Measurements from ENCODE around the gene MAST4. TPM values are rescaled to one million over a fixed set of nuclear protein-coding genes. Genes with fewer than 3 reads are reported as not detected.

MAST4 gene
- total RNA-seq, 2 donors from 2014 or later, result 11.0 to 11.5 TPM

DNA sequence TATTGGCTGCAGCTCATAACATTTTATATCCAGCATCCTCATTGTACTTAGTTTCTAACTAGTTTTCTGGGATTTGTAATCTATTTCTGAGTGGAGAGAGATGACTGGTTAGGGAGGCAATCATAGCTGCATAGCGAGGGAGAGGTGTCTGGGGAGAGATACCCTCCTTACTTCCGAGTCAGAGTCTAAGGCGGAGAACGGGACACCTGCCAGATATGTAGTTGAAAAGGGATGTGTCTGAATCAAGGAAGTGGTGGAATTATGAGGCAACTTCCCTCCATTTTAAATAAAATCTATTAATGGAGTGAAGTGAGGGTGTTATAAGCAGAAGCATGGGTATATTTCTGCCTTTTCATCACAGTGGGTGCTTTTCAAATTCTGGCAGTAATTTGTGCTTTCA, 126.5 kb downstream of the MAST4 start:
- 92 to 100% methylated on average over 1 to 4 of the region's 4 CpGs for WGBS, 2 experiments (ENCODE audit: insufficient coverage in 1 of 2, insufficient read length in 1 of 2)
- peaks cover 5% of the 10 kb centered on the region for H3K4me1 Mint-ChIP-seq
- H3K36me3 Mint-ChIP-seq (ENCODE audit: low read depth), result no peaks in the 10 kb centered on the region

DNA sequence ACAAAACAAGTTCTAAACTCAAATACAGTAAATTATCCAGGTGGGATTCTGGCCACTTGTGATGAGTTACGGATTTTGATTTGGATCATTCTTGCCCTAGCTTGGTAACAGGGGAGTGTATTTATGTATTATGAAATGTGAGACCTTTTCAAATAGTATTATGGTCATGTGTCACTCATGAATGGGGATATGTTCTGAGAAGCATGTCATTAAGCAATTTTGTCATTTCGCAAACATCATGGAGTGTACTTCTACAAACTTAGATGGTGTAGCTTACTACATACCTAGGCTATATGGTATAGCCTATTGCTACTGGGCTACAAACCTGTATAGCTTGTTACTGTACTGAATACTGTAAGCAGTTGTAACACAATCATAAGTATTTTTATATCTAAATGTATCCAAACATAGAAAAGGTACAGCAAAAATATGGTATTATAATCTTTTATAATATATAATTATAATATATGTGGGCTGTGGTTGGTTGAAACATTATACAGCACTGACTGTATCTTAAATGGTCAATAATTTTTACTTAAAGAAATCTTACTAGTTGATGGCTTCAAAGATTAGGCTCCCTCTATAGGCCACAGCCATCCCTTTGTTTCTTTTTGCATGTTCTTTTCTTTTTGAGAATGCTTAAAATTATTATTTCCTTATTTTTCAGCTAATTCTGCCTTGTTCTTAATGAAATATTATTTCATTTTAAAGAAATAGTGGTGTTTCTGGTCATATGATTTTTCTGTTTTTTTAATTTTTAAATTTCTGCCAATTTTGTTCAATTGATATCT, 128.4 kb downstream of the MAST4 start:
- DNase-seq, result no peak
- H3K4me3 Mint-ChIP-seq, result no peak overlapping the region
- Histone ChIP-seq H3K4me3 (ENCODE audit: low read length) (no peak overlapping the region), H3K27me3 (ENCODE audit: control insufficient read depth, insufficient read depth, low read length, poor library complexity, severe bottlenecking) (no peaks in the 10 kb centered on the region), H3K27ac (ENCODE audit: low read depth, low read length) (no peak overlapping the region), H3K9me3 (ENCODE audit: control insufficient read depth, low read length) (no peaks in the 10 kb centered on the region), H3K9ac (ENCODE audit: extremely low read depth, low read length, poor library complexity, severe bottlenecking) (no peak overlapping the region), H3K36me3 (ENCODE audit: control insufficient read depth, insufficient read depth, low read length) (no peaks in the 10 kb centered on the region), H3K4me1 (ENCODE audit: control insufficient read depth, insufficient read depth, low read length) (no peaks in the 10 kb centered on the region)
- H3K36me3 Mint-ChIP-seq (ENCODE audit: low read depth), result no peaks in the 10 kb centered on the region
- TF ChIP-seq, protein P1, sequence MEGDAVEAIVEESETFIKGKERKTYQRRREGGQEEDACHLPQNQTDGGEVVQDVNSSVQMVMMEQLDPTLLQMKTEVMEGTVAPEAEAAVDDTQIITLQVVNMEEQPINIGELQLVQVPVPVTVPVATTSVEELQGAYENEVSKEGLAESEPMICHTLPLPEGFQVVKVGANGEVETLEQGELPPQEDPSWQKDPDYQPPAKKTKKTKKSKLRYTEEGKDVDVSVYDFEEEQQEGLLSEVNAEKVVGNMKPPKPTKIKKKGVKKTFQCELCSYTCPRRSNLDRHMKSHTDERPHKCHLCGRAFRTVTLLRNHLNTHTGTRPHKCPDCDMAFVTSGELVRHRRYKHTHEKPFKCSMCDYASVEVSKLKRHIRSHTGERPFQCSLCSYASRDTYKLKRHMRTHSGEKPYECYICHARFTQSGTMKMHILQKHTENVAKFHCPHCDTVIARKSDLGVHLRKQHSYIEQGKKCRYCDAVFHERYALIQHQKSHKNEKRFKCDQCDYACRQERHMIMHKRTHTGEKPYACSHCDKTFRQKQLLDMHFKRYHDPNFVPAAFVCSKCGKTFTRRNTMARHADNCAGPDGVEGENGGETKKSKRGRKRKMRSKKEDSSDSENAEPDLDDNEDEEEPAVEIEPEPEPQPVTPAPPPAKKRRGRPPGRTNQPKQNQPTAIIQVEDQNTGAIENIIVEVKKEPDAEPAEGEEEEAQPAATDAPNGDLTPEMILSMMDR (conservative IDR thresholded peaks at IDR 0.05), result peak; percentile 68
- H3K9me3 Mint-ChIP-seq, result no peaks in the 10 kb centered on the region
- peaks cover 5% of the 10 kb centered on the region for H3K4me1 Mint-ChIP-seq
- WGBS, 2 experiments (ENCODE audit: insufficient coverage in 1 of 2, insufficient read length in 1 of 2), result 93% methylated on average over 2 of the region's 2 CpGs
- H3K27ac Mint-ChIP-seq, result no peak overlapping the region
- H3K27me3 Mint-ChIP-seq (ENCODE audit: insufficient read depth), result no peaks in the 10 kb centered on the region

More for the DNA sequence above, 126.5 kb downstream of the MAST4 start:
- Histone ChIP-seq H3K36me3 (ENCODE audit: control insufficient read depth, insufficient read depth, low read length) (no peaks in the 10 kb centered on the region), H3K9me3 (ENCODE audit: control insufficient read depth, low read length) (no peaks in the 10 kb centered on the region), H3K27ac (ENCODE audit: low read depth, low read length) (no peak overlapping the region), H3K9ac (ENCODE audit: extremely low read depth, low read length, poor library complexity, severe bottlenecking) (no peak overlapping the region), H3K4me3 (ENCODE audit: low read length) (no peak overlapping the region), H3K27me3 (ENCODE audit: control insufficient read depth, insufficient read depth, low read length, poor library complexity, severe bottlenecking) (no peaks in the 10 kb centered on the region), H3K4me1 (ENCODE audit: control insufficient read depth, insufficient read depth, low read length) (no peaks in the 10 kb centered on the region)
- Mint-ChIP-seq H3K27me3 (ENCODE audit: insufficient read depth) (no peaks in the 10 kb centered on the region), H3K9me3 (no peaks in the 10 kb centered on the region), H3K4me3 (no peak overlapping the region), H3K27ac (no peak overlapping the region)
- TF ChIP-seq, protein P1 (conservative IDR thresholded peaks at IDR 0.05), result no peak
- DNase-seq, result no peak

DNA sequence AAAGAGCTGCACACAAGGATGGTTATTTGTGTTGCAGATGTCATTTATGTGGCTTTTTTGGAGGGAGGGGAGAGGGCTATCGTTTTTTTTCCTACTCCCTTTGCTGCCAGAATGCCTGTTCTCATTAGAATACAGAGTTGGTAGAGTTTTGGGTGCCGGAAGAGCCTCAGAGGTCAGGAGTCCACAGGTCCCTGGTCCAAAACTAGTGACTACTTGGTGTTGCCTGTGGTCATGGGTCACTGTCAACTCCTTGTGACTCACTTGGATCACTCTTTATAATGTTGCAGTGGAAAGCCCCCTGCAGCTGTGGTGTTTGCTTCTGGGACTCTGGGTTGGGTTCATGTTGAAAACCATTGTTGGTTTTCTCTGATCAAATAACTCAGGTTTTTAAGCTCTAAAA, 131.4 kb downstream of the MAST4 start:
- TF ChIP-seq, protein P1 (conservative IDR thresholded peaks at IDR 0.05), result no peak
- Histone ChIP-seq H3K9ac (ENCODE audit: extremely low read depth, low read length, poor library complexity, severe bottlenecking) (no peak overlapping the region), H3K4me1 (ENCODE audit: control insufficient read depth, insufficient read depth, low read length) (no peaks in the 10 kb centered on the region), H3K9me3 (ENCODE audit: control insufficient read depth, low read length) (no peaks in the 10 kb centered on the region), H3K27ac (ENCODE audit: low read depth, low read length) (no peak overlapping the region), H3K36me3 (ENCODE audit: control insufficient read depth, insufficient read depth, low read length) (no peaks in the 10 kb centered on the region), H3K27me3 (ENCODE audit: control insufficient read depth, insufficient read depth, low read length, poor library complexity, severe bottlenecking) (no peaks in the 10 kb centered on the region), H3K4me3 (ENCODE audit: low read length) (no peak overlapping the region)
- no peak overlapping the region for H3K27ac Mint-ChIP-seq
- no peaks in the 10 kb centered on the region for H3K9me3 Mint-ChIP-seq
- 90% methylated on average over 2 of the region's 2 CpGs; no CpG with 5 or more reads in 1 of the 2 experiments for WGBS, 2 experiments (ENCODE audit: insufficient coverage in 1 of 2, insufficient read length in 1 of 2)
- DNase-seq, result no peak
- no peaks in the 10 kb centered on the region for H3K36me3 Mint-ChIP-seq (ENCODE audit: low read depth)
- H3K4me3 Mint-ChIP-seq, result no peak overlapping the region
- no peaks in the 10 kb centered on the region for H3K27me3 Mint-ChIP-seq (ENCODE audit: insufficient read depth)
- H3K4me1 Mint-ChIP-seq, result no peaks in the 10 kb centered on the region

All from endodermal cell (in vitro differentiated cells).